H9 (cell line): ENCODE measurements around the gene UNC13C. TPM values are rescaled to one million over a fixed set of nuclear protein-coding genes. Genes with fewer than 3 reads are reported as not detected.
A peak's percentile ranks its signal among the peaks of the same experiment; 100 is the strongest.

Experiments
- DNase-seq: peaks from one replicate; pipeline ENCODE4 v3.0.0-alpha.2; 2017
- H2AFZ ChIP-seq: one replicate; pipeline ENCODE4 v1.6.1; 2013; ENCODE audit warnings: mild to moderate bottlenecking, low read length, control low read depth, moderate library complexity
- H2AK5ac ChIP-seq: 2 replicates; pipeline ENCODE4 v1.6.1; 2013; ENCODE audit warnings: low read length, control low read depth, mixed read lengths; ENCODE audit not compliant: insufficient read length
- H2BK120ac ChIP-seq: one replicate; pipeline ENCODE4 v1.6.1; 2013; ENCODE audit warnings: low read depth, mild to moderate bottlenecking, low read length, control low read depth, inconsistent platforms; ENCODE audit not compliant: poor library complexity, severe bottlenecking
- H2BK12ac ChIP-seq: 2 replicates; pipeline ENCODE4 v1.6.1; 2013; ENCODE audit warnings: low read length, control low read depth, mixed read lengths, low read depth; ENCODE audit not compliant: insufficient read length
- H2BK15ac ChIP-seq: 2 replicates; pipeline ENCODE4 v1.6.1; 2013; ENCODE audit warnings: low read depth, low read length, control low read depth
- H2BK20ac ChIP-seq: one replicate; pipeline ENCODE4 v1.6.1; 2013; ENCODE audit warnings: low read depth, mild to moderate bottlenecking, low read length, control low read depth, inconsistent platforms; ENCODE audit not compliant: poor library complexity, severe bottlenecking
- H2BK5ac ChIP-seq: 2 replicates; pipeline ENCODE4 v1.6.1; 2013; ENCODE audit warnings: low read length, control low read depth, mixed read lengths; ENCODE audit not compliant: insufficient read length
- H3K14ac ChIP-seq: 2 replicates; pipeline ENCODE4 v1.6.1; 2013; ENCODE audit warnings: low read length, control low read depth; ENCODE audit not compliant: insufficient read depth
- H3K18ac ChIP-seq: 2 replicates; pipeline ENCODE4 v1.6.1; 2013; ENCODE audit warnings: low read depth, mild to moderate bottlenecking, mixed read lengths, low read length, control low read depth; ENCODE audit not compliant: insufficient read length
- H3K23ac ChIP-seq: 2 replicates; pipeline ENCODE4 v1.6.1; 2013; ENCODE audit warnings: low read length, control low read depth, mixed read lengths, low read depth; ENCODE audit not compliant: insufficient read length
- H3K23me2 ChIP-seq: 2 replicates; pipeline ENCODE4 v1.6.1; 2013; ENCODE audit warnings: low read depth, mild to moderate bottlenecking, mixed read lengths, low read length, control low read depth; ENCODE audit not compliant: insufficient read length, poor library complexity, severe bottlenecking
- H3K27ac ChIP-seq: 2 replicates; pipeline ENCODE4 v1.5.1; 2013; ENCODE audit warnings: low read length, control low read depth, mixed read lengths, low read depth; ENCODE audit not compliant: insufficient read length
- H3K27me3 ChIP-seq: 2 replicates; pipeline ENCODE4 v1.6.1; 2013; ENCODE audit warnings: low read length, control low read depth, inconsistent platforms; ENCODE audit not compliant: insufficient read depth
- H3K4ac ChIP-seq: 2 replicates; pipeline ENCODE4 v1.6.1; 2013; ENCODE audit warnings: low read depth, mild to moderate bottlenecking, control low read depth, inconsistent platforms, low read length, moderate library complexity
- H3K4me1 ChIP-seq: 2 replicates; pipeline ENCODE4 v1.6.1; 2013; ENCODE audit warnings: low read length, control low read depth, inconsistent platforms; ENCODE audit not compliant: insufficient read depth
- H3K4me2 ChIP-seq: 2 replicates; pipeline ENCODE4 v1.6.1; 2013; ENCODE audit warnings: low read length, control low read depth, mixed read lengths; ENCODE audit not compliant: insufficient read length, insufficient read depth
- H3K56ac ChIP-seq: 2 replicates; pipeline ENCODE4 v1.6.1; 2013; ENCODE audit warnings: low read depth, mild to moderate bottlenecking, mixed read lengths, low read length, control low read depth; ENCODE audit not compliant: insufficient read length
- H3K79me1 ChIP-seq: 2 replicates; pipeline ENCODE4 v1.6.1; 2013; ENCODE audit warnings: low read depth, mild to moderate bottlenecking, moderate library complexity, low read length, control low read depth, inconsistent platforms; ENCODE audit not compliant: insufficient read depth, poor library complexity, severe bottlenecking
- H3K79me2 ChIP-seq: 2 replicates; pipeline ENCODE4 v1.6.1; 2013; ENCODE audit warnings: low read length, control low read depth, inconsistent platforms; ENCODE audit not compliant: insufficient read depth
- H3K9ac ChIP-seq: 2 replicates; pipeline ENCODE4 v1.6.1; 2013; ENCODE audit warnings: low read length, control low read depth, mixed read lengths; ENCODE audit not compliant: insufficient read length; ENCODE audit errors: extremely low read depth
- H3K9me3 ChIP-seq: one replicate; pipeline ENCODE4 v1.6.1; 2013; ENCODE audit warnings: low read depth, low read length, inconsistent platforms; ENCODE audit not compliant: control insufficient read depth
- H3T11ph ChIP-seq: one replicate; pipeline ENCODE4 v1.6.1; 2013; ENCODE audit warnings: mild to moderate bottlenecking, low read length, control low read depth, inconsistent platforms
- H4K20me1 ChIP-seq: one replicate; pipeline ENCODE4 v1.6.1; 2013; ENCODE audit not compliant: control insufficient read depth, insufficient read length, insufficient read depth
- H4K5ac ChIP-seq: 2 replicates; pipeline ENCODE4 v1.6.1; 2013; ENCODE audit warnings: low read depth, mild to moderate bottlenecking, mixed read lengths, low read length, control low read depth; ENCODE audit not compliant: insufficient read length
- H4K8ac ChIP-seq: replicated peaks from 2 replicates; pipeline ENCODE4 v1.6.1; 2013; ENCODE audit warnings: low read length, control low read depth, mixed read lengths, low read depth; ENCODE audit not compliant: insufficient read length
- H4K91ac ChIP-seq: 2 replicates; pipeline ENCODE4 v1.6.1; 2013; ENCODE audit warnings: low read depth, mild to moderate bottlenecking, moderate library complexity, mixed read lengths, low read length, control low read depth; ENCODE audit not compliant: insufficient read length
- H3K27ac Mint-ChIP-seq, 3 experiments: 2 replicates in 2 of 3; 3 replicates in 1 of 3; pipeline ENCODE4 v1.8.0; 2020 to 2021; ENCODE audit warnings: mixed read lengths in 3 of 3, mild to moderate bottlenecking in 1 of 3, moderate library complexity in 1 of 3
- H3K27me3 Mint-ChIP-seq: 2 replicates; pipeline ENCODE4 v1.8.0; 2021; ENCODE audit warnings: low read depth, mild to moderate bottlenecking, moderate library complexity, mixed read lengths
- H3K36me3 Mint-ChIP-seq, 3 experiments: 2 replicates in 2 of 3; 3 replicates in 1 of 3; pipeline ENCODE4 v1.8.0; 2020 to 2021; ENCODE audit warnings: low read depth in 3 of 3, mixed read lengths in 3 of 3; ENCODE audit not compliant: insufficient read depth in 1 of 3
- H3K4me1 Mint-ChIP-seq, 2 experiments: 2 replicates each; pipeline ENCODE4 v1.8.0; 2020; ENCODE audit warnings: mixed read lengths in 2 of 2
- H3K4me3 Mint-ChIP-seq, 2 experiments: 2 replicates in 1 of 2; 3 replicates in 1 of 2; pipeline ENCODE4 v1.8.0; 2020 to 2021; ENCODE audit warnings: mild to moderate bottlenecking in 2 of 2, mixed read lengths in 2 of 2, moderate library complexity in 1 of 2
- H3K9me3 Mint-ChIP-seq, 2 experiments: 2 replicates in 1 of 2; 3 replicates in 1 of 2; pipeline ENCODE4 v1.8.0; 2020; ENCODE audit warnings: mild to moderate bottlenecking in 2 of 2, mixed read lengths in 2 of 2, moderate library complexity in 1 of 2
- CTCF ChIP-seq: fragments of 200-600 bp; sonication (generic); conservative IDR thresholded peaks from 3 replicates; pipeline ENCODE4 v1.8.0; 2021; ENCODE audit warnings: antibody characterized with exemption, mild to moderate bottlenecking
- WGBS: extraction: QIAGEN DNeasy Blood & Tissue Kit; methylation state at CpG from one replicate; pipeline ENCODE4 v1.1.7; 2013; ENCODE audit warnings: missing lambda C conversion rate, low lambda C conversion rate, mixed read lengths; ENCODE audit not compliant: insufficient read length; ENCODE audit errors: extremely low coverage; 5-methylcytosine and 5-hydroxymethylcytosine counted together
- total RNA-seq: library from RNA; stranded (reverse); gene quantifications from 2 replicates; pipeline ENCODE4 v1.2.1, GENCODE V29; 2021

UNC13C gene
- total RNA-seq, 1 experiment from 2014 or later, result 0.02 TPM

- no peaks in the 10 kb centered on the region for H3K79me2 ChIP-seq
- H3K4me1 ChIP-seq, result no peaks in the 10 kb centered on the region
- no peaks in the 10 kb centered on the region for H4K20me1 ChIP-seq
- H3K4me1 Mint-ChIP-seq, result 0 out of 4 replicates have a peak, but pooled peaks cover 0 to under 1% of the 10 kb centered on the region in 2 experiments
- H3K23me2 ChIP-seq, result no peaks in the 10 kb centered on the region
- H3K56ac ChIP-seq, result no peak overlapping the region
- no peak overlapping the region for H3K27ac ChIP-seq
- H3K4me2 ChIP-seq, result no peak overlapping the region
- no peaks in the 10 kb centered on the region for H3K9me3 ChIP-seq
- no peak overlapping the region for H2BK15ac ChIP-seq
- no peak for TF ChIP-seq CTCF
- H4K8ac ChIP-seq, result no peak overlapping the region
- no peak overlapping the region for H3K23ac ChIP-seq
- no peak overlapping the region for H3K14ac ChIP-seq
- H2BK12ac ChIP-seq, result peak overlapping the region; percentile 23
- no peak overlapping the region for H3K4me3 Mint-ChIP-seq
- no peak overlapping the region for H4K5ac ChIP-seq
- no peaks in the 10 kb centered on the region for H3K27me3 ChIP-seq
- H3T11ph ChIP-seq, result no peak overlapping the region
- H3K18ac ChIP-seq, result no peak overlapping the region
- DNase-seq, result no peak
- H3K4ac ChIP-seq, result no peak overlapping the region
- no peak overlapping the region for H2BK20ac ChIP-seq
- peaks cover 3% of the 10 kb centered on the region; the same call in 1 of the 2 replicates for H3K27me3 Mint-ChIP-seq
- no peak overlapping the region for H2AK5ac ChIP-seq
- no peak overlapping the region for H4K91ac ChIP-seq
- H2AFZ ChIP-seq, result no peak overlapping the region
- no peak overlapping the region for H2BK120ac ChIP-seq
- no peaks in the 10 kb centered on the region for H3K79me1 ChIP-seq
- no peaks in the 10 kb centered on the region for H3K36me3 Mint-ChIP-seq
- H3K9me3 Mint-ChIP-seq, result peaks cover 0 to 5% of the 10 kb centered on the region in 2 experiments; a peak in 2 of 5 replicates
- no peak overlapping the region for H3K27ac Mint-ChIP-seq
- no CpG with 5 or more reads among the region's 3 CpGs for WGBS
- H2BK5ac ChIP-seq, result no peak overlapping the region
- no peak overlapping the region for H3K9ac ChIP-seq
These were observed 39.7 kb downstream of the UNC13C start for GRCh38 chr15:54017959-54018358.
